Fibroblast of the aortic adventitia (primary cell): ENCODE results near the gene CLEC16A. TPM values are rescaled to one million over a fixed set of nuclear protein-coding genes. Genes with fewer than 3 reads are reported as not detected.

Experiments
- DNase-seq: peaks from one replicate; pipeline ENCODE4 v3.0.0-alpha.2; 2010; ENCODE audit warnings: low read depth
- H3K4me3 ChIP-seq: 2 replicates; pipeline ENCODE4 v1.5.1; 2011; ENCODE audit warnings: low read depth, mild to moderate bottlenecking, control low read depth, low read length, moderate library complexity
- CTCF ChIP-seq: IDR thresholded peaks from 2 replicates; pipeline ENCODE4 v1.5.1; 2011; ENCODE audit warnings: mild to moderate bottlenecking, low read length, control low read depth, inconsistent platforms; ENCODE audit not compliant: insufficient read depth
- total RNA-seq: library from RNA; depleted of rRNA; stranded (reverse); fragments of >200 nt; gene quantifications from 2 replicates; pipeline ENCODE4 v1.2.3, GENCODE V29; 2012; ENCODE audit warnings: low replicate concordance

Gene CLEC16A
- total RNA-seq, 1 donor = 16.3 TPM

DNA sequence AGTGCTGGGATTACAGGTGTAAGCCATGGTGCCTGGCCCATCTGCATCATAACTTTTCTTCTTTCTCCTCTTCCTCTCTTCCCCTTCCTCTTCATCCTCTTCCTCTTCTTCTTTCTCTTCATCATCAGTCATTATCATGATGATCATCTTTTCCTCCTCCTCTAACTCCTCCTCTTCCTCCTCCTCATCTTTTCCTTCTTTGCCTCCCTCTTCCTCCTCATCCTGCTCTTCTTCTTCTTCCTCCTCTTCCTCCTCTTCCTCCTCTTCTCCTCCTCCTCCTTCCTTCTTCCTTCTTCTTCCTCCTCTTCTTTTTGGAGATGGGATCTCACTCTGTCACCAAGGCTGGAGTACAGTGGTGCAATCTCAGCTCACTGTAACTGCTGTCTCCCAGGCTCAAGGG is 249.1 kb downstream of the CLEC16A start:
- no peak for TF ChIP-seq CTCF
- no peak overlapping the region for H3K4me3 ChIP-seq
- no peak for DNase-seq

DNA sequence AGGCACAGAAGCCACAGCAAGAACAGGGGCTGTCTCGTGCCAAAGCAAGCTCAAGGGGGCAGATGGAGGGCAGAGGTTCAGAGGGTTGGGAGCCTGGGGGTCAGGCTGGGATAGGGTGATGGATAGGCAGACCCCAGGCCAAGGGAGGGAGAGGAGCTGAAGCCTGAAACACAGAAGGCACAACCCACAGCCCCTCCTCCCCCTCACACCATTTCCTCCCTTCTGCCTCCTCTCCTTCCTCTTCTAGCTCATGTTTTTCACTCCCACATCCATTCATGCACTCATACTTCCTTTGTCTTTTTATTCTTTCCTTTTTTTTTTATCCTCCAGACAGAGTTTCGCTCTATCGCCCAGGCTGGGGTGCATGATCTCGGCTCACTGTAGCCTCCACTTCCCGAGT is 250.5 kb downstream of the CLEC16A start:
- TF ChIP-seq CTCF = no peak
- H3K4me3 ChIP-seq = no peak overlapping the region
- DNase-seq = no peak

DNA sequence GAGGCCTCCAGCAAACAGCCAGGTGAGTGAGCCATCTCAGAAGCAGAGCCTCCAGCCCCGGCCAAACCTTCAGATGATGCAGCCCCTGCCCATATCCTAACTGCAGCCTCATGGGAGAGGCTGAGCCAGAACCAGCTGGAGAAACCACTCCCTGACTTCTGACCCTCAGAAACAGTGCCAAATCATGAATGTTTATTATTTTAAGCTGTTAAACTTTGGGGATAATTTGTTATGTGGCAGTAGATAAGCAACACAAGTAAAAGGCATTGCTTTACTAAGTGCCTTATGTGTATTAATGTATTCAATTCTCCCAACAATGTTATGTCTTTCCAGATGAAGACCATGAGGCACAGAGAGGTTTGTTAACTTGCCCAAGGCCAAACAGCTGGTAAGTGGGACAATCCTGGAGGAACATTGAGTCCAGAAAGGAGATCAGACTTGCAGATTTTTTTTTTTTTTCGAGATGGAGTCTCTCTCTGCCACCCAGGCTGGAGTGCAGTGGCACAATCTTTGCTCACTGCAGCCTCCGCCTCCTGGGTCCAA is 252.0 kb downstream of the CLEC16A start:
- no peak overlapping the region for H3K4me3 ChIP-seq
- peak; percentile 58 for DNase-seq
- no peak for TF ChIP-seq CTCF

- no peak overlapping the region for H3K4me3 ChIP-seq
- no peak for DNase-seq
- no peak for TF ChIP-seq CTCF
Measured at GRCh38 chr16:11198375-11198774, 254.0 kb downstream of the CLEC16A start.

DNA sequence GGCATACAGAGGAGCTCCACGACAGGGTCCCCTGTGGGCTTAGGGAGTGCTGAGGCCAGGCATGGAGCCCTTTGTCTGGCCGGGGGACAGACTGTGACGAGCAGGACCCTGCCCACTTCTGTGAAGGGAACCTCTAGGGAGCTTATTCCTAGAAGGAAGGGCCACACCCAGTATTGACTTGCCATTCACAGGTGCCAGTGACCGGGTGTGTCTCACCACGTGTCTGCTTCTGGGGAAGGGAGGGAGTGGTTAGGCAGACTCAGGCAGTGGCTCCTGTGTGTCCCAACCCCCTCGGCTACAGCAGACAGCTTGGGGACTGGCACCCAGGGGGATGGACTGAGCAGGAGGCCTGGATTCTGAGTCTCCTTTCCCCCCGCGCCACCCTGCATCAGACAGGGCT is 254.5 kb downstream of the CLEC16A start:
- DNase-seq = no peak
- TF ChIP-seq CTCF = no peak
- H3K4me3 ChIP-seq = no peak overlapping the region

- DNase-seq = no peak
- no peak overlapping the region for H3K4me3 ChIP-seq
- no peak for TF ChIP-seq CTCF
Measured at GRCh38 chr16:11200592-11200991, 256.2 kb downstream of the CLEC16A start.
